DND-41 (cell line): ENCODE data around the gene GPC4.
"Not testable (repeated sequence)": the region's sequence is repeated elsewhere in the genome, so short reads cannot be mapped to it uniquely, and the experiment has no call there.

ENCODE experiments used
- EZH2 ChIP-seq: IDR thresholded peaks from 3 replicates; pipeline ENCODE4 v1.6.1; 2012; ENCODE audit warnings: borderline replicate concordance, low read depth, mild to moderate bottlenecking, moderate library complexity, low read length, inconsistent platforms; ENCODE audit not compliant: severe bottlenecking
- TF ChIP-seq, protein P1 (sequence below): IDR thresholded peaks from 2 replicates; pipeline ENCODE4 v1.5.1; 2012; ENCODE audit warnings: borderline replicate concordance, low read length, moderate library complexity, mild to moderate bottlenecking; ENCODE audit not compliant: poor library complexity, severe bottlenecking; ENCODE audit errors: extremely low read depth

GRCh38 chrX:133279112-133279730, 136.1 kb downstream of the GPC4 start:
- TF ChIP-seq, protein P1, sequence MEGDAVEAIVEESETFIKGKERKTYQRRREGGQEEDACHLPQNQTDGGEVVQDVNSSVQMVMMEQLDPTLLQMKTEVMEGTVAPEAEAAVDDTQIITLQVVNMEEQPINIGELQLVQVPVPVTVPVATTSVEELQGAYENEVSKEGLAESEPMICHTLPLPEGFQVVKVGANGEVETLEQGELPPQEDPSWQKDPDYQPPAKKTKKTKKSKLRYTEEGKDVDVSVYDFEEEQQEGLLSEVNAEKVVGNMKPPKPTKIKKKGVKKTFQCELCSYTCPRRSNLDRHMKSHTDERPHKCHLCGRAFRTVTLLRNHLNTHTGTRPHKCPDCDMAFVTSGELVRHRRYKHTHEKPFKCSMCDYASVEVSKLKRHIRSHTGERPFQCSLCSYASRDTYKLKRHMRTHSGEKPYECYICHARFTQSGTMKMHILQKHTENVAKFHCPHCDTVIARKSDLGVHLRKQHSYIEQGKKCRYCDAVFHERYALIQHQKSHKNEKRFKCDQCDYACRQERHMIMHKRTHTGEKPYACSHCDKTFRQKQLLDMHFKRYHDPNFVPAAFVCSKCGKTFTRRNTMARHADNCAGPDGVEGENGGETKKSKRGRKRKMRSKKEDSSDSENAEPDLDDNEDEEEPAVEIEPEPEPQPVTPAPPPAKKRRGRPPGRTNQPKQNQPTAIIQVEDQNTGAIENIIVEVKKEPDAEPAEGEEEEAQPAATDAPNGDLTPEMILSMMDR: not testable (repeated sequence)
- not testable (repeated sequence) for TF ChIP-seq EZH2
